HepG2 (cell line): ENCODE measurements around the gene GPR85. TPM values are rescaled to one million over a fixed set of nuclear protein-coding genes. Genes with fewer than 3 reads are reported as not detected.
A peak's percentile ranks its signal among the peaks of the same experiment; 100 is the strongest.

Experiments
- ATAC-seq: fragments of 200-7000 bp; cut with Tn5 transposase; 3 replicates; pipeline ENCODE4 v1.9.1; 2020; ENCODE audit warnings: mild to moderate bottlenecking, moderate library complexity
- BruUV-seq: library from RNA; stranded (reverse); fragments of 400-500 nt; replicated peaks from 2 replicates; lab custom pipeline; 2021; lab: Mats Ljungman, UMichigan
- CTCF ChIA-PET: fragments of 300-600 bp; formaldehyde crosslinking; extraction: SDS; loops from one replicate; lab custom pipeline; 2021; ENCODE audit warnings: low total read pairs, inconsistent platforms, low intra/inter-chr PET ratio; lab: Yijun Ruan, JAX
- POLR2A ChIA-PET: fragments of 350-600 bp; sonication (Branson Sonifier 250); formaldehyde crosslinking; loops from one replicate; lab custom pipeline; 2020; ENCODE audit warnings: antibody characterized with exemption, inconsistent platforms; lab: Yijun Ruan, JAX
- DNase-seq: peaks from one replicate; pipeline ENCODE4 v3.0.0-alpha.2; 2015; ENCODE audit warnings: low spot score
- FAIRE-seq: peaks from 3 replicates; lab custom pipeline; 2011; peaks lifted over from hg19 to GRCh38; lab: Jason Lieb, UNC
- H2AFZ ChIP-seq: one replicate; pipeline ENCODE4 v1.6.1; 2011; ENCODE audit warnings: low read length, inconsistent platforms
- H3K27ac ChIP-seq: fragments of 300-600 bp; 3 replicates; pipeline ENCODE4 v1.8.0; 2011; ENCODE audit warnings: mixed run types, mild to moderate bottlenecking, mixed read lengths, low read length, inconsistent platforms; ENCODE audit not compliant: insufficient read depth; ENCODE audit errors: extremely low read length
- H3K27me3 ChIP-seq, 2 experiments: fragments of 200-600 bp in 1 of 2; 2 replicates in 1 of 2; 3 replicates in 1 of 2; pipeline versions ENCODE4 v1.6.0 to v1.8.0; 2011; ENCODE audit warnings: low read length in 2 of 2, mild to moderate bottlenecking in 2 of 2, moderate library complexity in 2 of 2, inconsistent platforms in 1 of 2; ENCODE audit not compliant: insufficient read depth in 2 of 2, control insufficient read depth in 1 of 2
- H3K36me3 ChIP-seq, 2 experiments: fragments of 200-600 bp in 1 of 2; replicated peaks in 1 of 2; 2 replicates in 1 of 2; 3 replicates in 1 of 2; pipeline versions ENCODE4 v1.5.1 to v1.8.0; 2011; ENCODE audit warnings: low read length in 2 of 2, inconsistent platforms in 1 of 2; ENCODE audit not compliant: insufficient read depth in 2 of 2, control insufficient read depth in 1 of 2
- H3K4me1 ChIP-seq: 2 replicates; pipeline ENCODE4 v1.5.1; 2012; ENCODE audit warnings: low read length, inconsistent platforms; ENCODE audit not compliant: insufficient read depth
- H3K4me2 ChIP-seq: 2 replicates; pipeline ENCODE4 v1.6.0; 2011; ENCODE audit warnings: low read depth, low read length, inconsistent platforms
- H3K4me3 ChIP-seq, 3 experiments: fragments of 200-600 bp in 1 of 3; sonication (generic), shearing (Covaris generic) in 1 of 3; replicated peaks in 1 of 3; 2 replicates each; pipeline ENCODE4 v1.5.1; 2011 to 2016; ENCODE audit warnings: low read length in 3 of 3, inconsistent platforms in 2 of 3, low read depth in 2 of 3, mild to moderate bottlenecking in 2 of 3, control low read depth in 1 of 3, mixed read lengths in 1 of 3; ENCODE audit not compliant: insufficient read depth in 1 of 3
- H3K79me2 ChIP-seq: one replicate; pipeline ENCODE4 v1.6.1; 2011; ENCODE audit warnings: low read length, inconsistent platforms; ENCODE audit not compliant: insufficient read depth
- H3K9ac ChIP-seq: 2 replicates; pipeline ENCODE4 v1.6.0; 2011; ENCODE audit warnings: mild to moderate bottlenecking, low read depth, low read length, inconsistent platforms; ENCODE audit not compliant: insufficient read depth
- H3K9me3 ChIP-seq: 2 replicates; pipeline ENCODE4 v1.5.1; 2012; ENCODE audit warnings: mild to moderate bottlenecking, low read length
- H4K20me1 ChIP-seq: 2 replicates; pipeline ENCODE4 v1.6.0; 2011; ENCODE audit warnings: inconsistent platforms, mild to moderate bottlenecking, low read length, moderate library complexity; ENCODE audit not compliant: insufficient read depth
- CENPT ChIP-seq: sonication (generic); formaldehyde crosslinking; IDR thresholded peaks from 2 replicates; pipeline ENCODE4 v1.8.0; 2022; ENCODE audit warnings: low read depth, mild to moderate bottlenecking, moderate library complexity, missing genetic modification reagents
- CTCF ChIP-seq: sonication (generic); formaldehyde crosslinking; IDR thresholded peaks from 2 replicates; pipeline ENCODE4 v1.5.0; 2020; ENCODE audit warnings: mild to moderate bottlenecking, missing genetic modification reagents, moderate library complexity
- FOXK2 ChIP-seq: fragments of 450-650 bp; IDR thresholded peaks from 2 replicates; pipeline ENCODE4 v1.6.1; 2016
- KLF15 ChIP-seq: sonication (generic); formaldehyde crosslinking; IDR thresholded peaks from 2 replicates; pipeline ENCODE4 v1.8.1; 2023; ENCODE audit warnings: borderline replicate concordance, mild to moderate bottlenecking, inconsistent platforms, missing genetic modification reagents, mixed read lengths
- MLLT10 ChIP-seq: sonication (generic); formaldehyde crosslinking; IDR thresholded peaks from 2 replicates; pipeline ENCODE4 v1.4.0; 2020; ENCODE audit warnings: missing genetic modification reagents
- RNF2 ChIP-seq: fragments of 450-650 bp; conservative IDR thresholded peaks from 2 replicates; pipeline ENCODE4 v1.6.1; 2016; ENCODE audit warnings: low read depth
- TRIM24 ChIP-seq: sonication (generic); formaldehyde crosslinking; IDR thresholded peaks from 2 replicates; pipeline ENCODE4 v1.8.0; 2022; ENCODE audit warnings: mild to moderate bottlenecking, missing genetic modification reagents
- ZBTB8A ChIP-seq: sonication (generic); formaldehyde crosslinking; IDR thresholded peaks from 2 replicates; pipeline ENCODE4 v1.4.0; 2020; ENCODE audit warnings: mild to moderate bottlenecking, low read depth, missing genetic modification reagents, borderline replicate concordance
- ZNF160 ChIP-seq: sonication (generic); formaldehyde crosslinking; IDR thresholded peaks from 2 replicates; pipeline ENCODE4 v1.8.0; 2022; ENCODE audit warnings: mild to moderate bottlenecking, inconsistent platforms, missing genetic modification reagents
- ZNF354B ChIP-seq: sonication (generic); formaldehyde crosslinking; IDR thresholded peaks from 2 replicates; pipeline ENCODE4 v1.8.0; 2022; ENCODE audit warnings: mild to moderate bottlenecking, missing genetic modification reagents
- ZNF530 ChIP-seq: sonication (generic); formaldehyde crosslinking; IDR thresholded peaks from 2 replicates; pipeline ENCODE4 v1.5.0; 2020; ENCODE audit warnings: low read depth, mild to moderate bottlenecking, missing genetic modification reagents
- WGBS: methylation state at CpG from one replicate; pipeline ENCODE4 v1.1.6; 2017; ENCODE audit warnings: low lambda C conversion rate; 5-methylcytosine and 5-hydroxymethylcytosine counted together
- in situ Hi-C: cut with HindIII; loops from 2 replicates; pipeline ENCODE4 v1.10.0; 2017; ENCODE audit warnings: low pct_unique_long_range_greater_than_20kb; ENCODE audit not compliant: extremely low pct_ligation_motif_present
- intact Hi-C: fragments of 100-400 bp; cut with micrococcal nuclease; formaldehyde crosslinking; loops from one replicate; pipeline ENCODE4 v1.10.0; 2022; ENCODE audit not compliant: unreplicated experiment
- polyA plus RNA-seq, 8 experiments: library from polyadenylated mRNA; depleted of rRNA in 3 of 8; stranded (reverse) in 7 of 8; unstranded in 1 of 8; fragments of >200 nt; fragmentation: Illumina TruSeq in 4 of 8; extraction: Trizol in 4 of 8; gene quantifications; 2 replicates each; pipeline versions ENCODE4 v1.2.1 to v1.2.3, GENCODE V29; 2011 to 2016; ENCODE audit warnings: low read depth in 4 of 8, missing spikeins in 1 of 8, mixed read lengths in 1 of 8; ENCODE audit not compliant: insufficient read depth in 1 of 8
- total RNA-seq, 5 experiments: library from RNA; depleted of rRNA; stranded (reverse); fragments of >200 nt; fragmentation: Illumina TruSeq; extraction: Trizol; gene quantifications; 2 replicates each; pipeline ENCODE4 v1.2.3, GENCODE V29; 2016; ENCODE audit warnings: low read depth in 1 of 5
- TF ChIP-seq, protein P1 (sequence below): sonication (generic); formaldehyde crosslinking; IDR thresholded peaks from 2 replicates; pipeline ENCODE4 v1.4.0; 2020; ENCODE audit warnings: missing genetic modification reagents
- TF ChIP-seq, protein P2 (sequence below): sonication (generic); formaldehyde crosslinking; IDR thresholded peaks from 2 replicates; pipeline ENCODE4 v1.4.0; 2020; ENCODE audit warnings: missing genetic modification reagents, borderline replicate concordance

The GPR85 gene
- total and polyA plus RNA-seq, 2 of the 13 experiments (the other 11 are each of a cell fraction or from before 2014, with no cell fraction given), result not detected

DNA sequence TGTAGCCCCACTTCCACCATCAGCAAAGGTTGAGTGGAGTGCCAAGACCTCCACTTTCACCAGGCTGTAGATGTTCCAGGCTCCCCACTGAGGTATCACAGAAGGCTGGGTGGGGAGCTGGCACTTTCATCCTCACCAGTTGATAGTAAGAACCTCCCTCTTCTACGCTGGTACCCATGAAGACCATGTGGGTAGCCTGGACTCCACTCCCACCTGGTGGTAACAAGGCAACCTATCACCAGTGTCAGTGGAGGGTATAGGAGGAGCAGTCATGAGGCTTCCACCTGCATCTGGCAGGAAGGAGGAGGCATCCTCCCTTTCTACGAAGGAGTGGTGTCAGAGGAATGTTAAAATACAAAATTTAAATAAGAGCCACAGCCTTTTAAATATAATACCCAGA lies 27.3 kb upstream of the GPR85 start:
- intact Hi-C loops, result loop anchor here (10.0 kb wide), 2 partner anchors 179 to 559 kb away; a partner anchor contains a TSS
- 90% methylated on average over 2 of the region's 2 CpGs for WGBS
- Histone ChIP-seq H3K27ac (no peak overlapping the region), H3K4me2 (no peak overlapping the region), H2AFZ (no peak overlapping the region), H4K20me1 (no peaks in the 10 kb centered on the region), H3K9ac (no peak overlapping the region), H3K36me3 (no peaks in the 10 kb centered on the region), H3K4me1 (peaks cover 11% of the 10 kb centered on the region), H3K4me3 (no peak overlapping the region), H3K27me3 (no peaks in the 10 kb centered on the region), H3K79me2 (no peaks in the 10 kb centered on the region), H3K9me3 (no peaks in the 10 kb centered on the region)
- FAIRE-seq (no peak), DNase-seq (peak; percentile 2), ATAC-seq (0 out of 3 replicates have a peak, but pooled peaks have one; percentile 24)
- no TSS peak for BruUV-seq
- peak; percentile 20; the same call in 1 of the 2 replicates for TF ChIP-seq CTCF
- TF ChIP-seq MLLT10, result no peak
- POLR2A ChIA-PET, result no interaction called here
- in situ Hi-C loops, result no loop called here
- CTCF ChIA-PET, result no interaction called here

DNA sequence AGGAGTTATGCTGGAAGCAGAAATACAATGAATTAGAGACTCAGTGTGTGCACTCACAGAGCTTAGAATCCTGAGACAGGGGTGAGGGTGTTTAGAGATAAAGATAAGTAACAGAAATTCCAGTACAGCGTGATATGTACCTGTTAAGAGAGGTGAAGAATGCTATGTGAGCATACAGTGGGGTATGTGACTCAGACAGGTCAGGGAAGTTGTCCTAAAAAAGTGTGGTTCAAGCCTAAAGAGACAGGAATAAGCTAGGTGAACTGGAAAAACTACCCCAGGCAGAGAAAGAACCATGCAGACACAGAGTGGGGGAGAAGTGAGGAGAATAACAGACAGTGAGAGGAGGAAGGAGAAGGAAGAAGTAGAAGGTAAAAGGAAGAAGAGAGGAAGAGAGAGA lies 23.1 kb upstream of the GPR85 start:
- H3K9ac ChIP-seq, result no peak overlapping the region
- H3K79me2 ChIP-seq, result no peaks in the 10 kb centered on the region
- no peaks in the 10 kb centered on the region for H3K36me3 ChIP-seq
- intact Hi-C loops, result loop anchor here (10.0 kb wide), 2 partner anchors 175 to 555 kb away; a partner anchor contains a TSS
- in situ Hi-C loops, result no loop called here
- no peaks in the 10 kb centered on the region for H4K20me1 ChIP-seq
- H3K4me2 ChIP-seq, result no peak overlapping the region
- POLR2A ChIA-PET, result no interaction called here
- no peak for DNase-seq
- 13% methylated on average over 1 of the region's 1 CpG for WGBS
- no peak overlapping the region for H3K4me3 ChIP-seq
- no peak overlapping the region for H2AFZ ChIP-seq
- ATAC-seq, result no peak
- BruUV-seq, result no TSS peak
- H3K27ac ChIP-seq, result no peak overlapping the region
- no peaks in the 10 kb centered on the region for H3K4me1 ChIP-seq
- H3K9me3 ChIP-seq, result no peaks in the 10 kb centered on the region
- no peak for FAIRE-seq
- no peaks in the 10 kb centered on the region for H3K27me3 ChIP-seq
- CTCF ChIA-PET, result no interaction called here
- TF ChIP-seq CENPT (no peak), TRIM24 (CRISPR knock-in tag) (no peak), ZNF530 (CRISPR knock-in tag) (no peak), ZNF160 (CRISPR knock-in tag) (no peak), ZNF354B (no peak), KLF15 (CRISPR knock-in tag) (no peak), FOXK2 (no peak), ZBTB8A (no peak), RNF2 (no peak)
- TF ChIP-seq, protein P1, sequence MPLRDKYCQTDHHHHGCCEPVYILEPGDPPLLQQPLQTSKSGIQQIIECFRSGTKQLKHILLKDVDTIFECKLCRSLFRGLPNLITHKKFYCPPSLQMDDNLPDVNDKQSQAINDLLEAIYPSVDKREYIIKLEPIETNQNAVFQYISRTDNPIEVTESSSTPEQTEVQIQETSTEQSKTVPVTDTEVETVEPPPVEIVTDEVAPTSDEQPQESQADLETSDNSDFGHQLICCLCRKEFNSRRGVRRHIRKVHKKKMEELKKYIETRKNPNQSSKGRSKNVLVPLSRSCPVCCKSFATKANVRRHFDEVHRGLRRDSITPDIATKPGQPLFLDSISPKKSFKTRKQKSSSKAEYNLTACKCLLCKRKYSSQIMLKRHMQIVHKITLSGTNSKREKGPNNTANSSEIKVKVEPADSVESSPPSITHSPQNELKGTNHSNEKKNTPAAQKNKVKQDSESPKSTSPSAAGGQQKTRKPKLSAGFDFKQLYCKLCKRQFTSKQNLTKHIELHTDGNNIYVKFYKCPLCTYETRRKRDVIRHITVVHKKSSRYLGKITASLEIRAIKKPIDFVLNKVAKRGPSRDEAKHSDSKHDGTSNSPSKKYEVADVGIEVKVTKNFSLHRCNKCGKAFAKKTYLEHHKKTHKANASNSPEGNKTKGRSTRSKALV (CRISPR knock-in tag), result no peak
- TF ChIP-seq, protein P2, sequence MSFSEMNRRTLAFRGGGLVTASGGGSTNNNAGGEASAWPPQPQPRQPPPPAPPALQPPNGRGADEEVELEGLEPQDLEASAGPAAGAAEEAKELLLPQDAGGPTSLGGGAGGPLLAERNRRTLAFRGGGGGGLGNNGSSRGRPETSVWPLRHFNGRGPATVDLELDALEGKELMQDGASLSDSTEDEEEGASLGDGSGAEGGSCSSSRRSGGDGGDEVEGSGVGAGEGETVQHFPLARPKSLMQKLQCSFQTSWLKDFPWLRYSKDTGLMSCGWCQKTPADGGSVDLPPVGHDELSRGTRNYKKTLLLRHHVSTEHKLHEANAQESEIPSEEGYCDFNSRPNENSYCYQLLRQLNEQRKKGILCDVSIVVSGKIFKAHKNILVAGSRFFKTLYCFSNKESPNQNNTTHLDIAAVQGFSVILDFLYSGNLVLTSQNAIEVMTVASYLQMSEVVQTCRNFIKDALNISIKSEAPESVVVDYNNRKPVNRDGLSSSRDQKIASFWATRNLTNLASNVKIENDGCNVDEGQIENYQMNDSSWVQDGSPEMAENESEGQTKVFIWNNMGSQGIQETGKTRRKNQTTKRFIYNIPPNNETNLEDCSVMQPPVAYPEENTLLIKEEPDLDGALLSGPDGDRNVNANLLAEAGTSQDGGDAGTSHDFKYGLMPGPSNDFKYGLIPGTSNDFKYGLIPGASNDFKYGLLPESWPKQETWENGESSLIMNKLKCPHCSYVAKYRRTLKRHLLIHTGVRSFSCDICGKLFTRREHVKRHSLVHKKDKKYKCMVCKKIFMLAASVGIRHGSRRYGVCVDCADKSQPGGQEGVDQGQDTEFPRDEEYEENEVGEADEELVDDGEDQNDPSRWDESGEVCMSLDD (CRISPR knock-in tag), result no peak
